CD4-positive, CD25-positive, alpha-beta regulatory T cell (primary cell): ENCODE data around the gene UBE2A. TPM values are rescaled to one million over a fixed set of nuclear protein-coding genes. Genes with fewer than 3 reads are reported as not detected.
A peak's percentile ranks its signal among the peaks of the same experiment; 100 is the strongest.

Experiments used
- ATAC-seq, 2 donors: fragments of 150-1000 bp; cut with Tn5 transposase; one replicate each; pipeline ENCODE4 v1.10.0; 2021; ENCODE audit warnings: low read depth in 2 of 2, moderate number of reproducible peaks in 2 of 2, moderate library complexity in 1 of 2
- DNase-seq, 3 donors: peaks; one replicate each; pipeline versions ENCODE4 v3.0.0 to v3.0.0-alpha.2; 2012 to 2022; ENCODE audit warnings: mixed read lengths in 1 of 3
- H3K27ac ChIP-seq: one replicate; pipeline ENCODE4 v1.7.0; 2013; ENCODE audit warnings: mild to moderate bottlenecking, low read length; ENCODE audit not compliant: insufficient read depth, poor library complexity, severe bottlenecking
- H3K27me3 ChIP-seq: one replicate; pipeline ENCODE4 v1.7.0; 2013; ENCODE audit warnings: low read length; ENCODE audit not compliant: control insufficient read depth, insufficient read depth
- H3K36me3 ChIP-seq: one replicate; pipeline ENCODE4 v1.7.0; 2013; ENCODE audit warnings: mild to moderate bottlenecking, low read length, moderate library complexity; ENCODE audit not compliant: control insufficient read depth, insufficient read depth
- H3K4me1 ChIP-seq: 2 replicates; pipeline ENCODE4 v1.7.0; 2013; ENCODE audit warnings: mild to moderate bottlenecking, low read length; ENCODE audit not compliant: insufficient read depth, control insufficient read depth, poor library complexity, severe bottlenecking
- H3K4me3 ChIP-seq: one replicate; pipeline ENCODE4 v1.7.0; 2013; ENCODE audit warnings: low read depth, mild to moderate bottlenecking, low read length, moderate library complexity
- H3K9me3 ChIP-seq, 2 experiments: 1 replicate in 1 of 2; 2 replicates in 1 of 2; pipeline ENCODE4 v1.7.0; 2013; ENCODE audit warnings: low read length in 2 of 2, mild to moderate bottlenecking in 1 of 2, moderate library complexity in 1 of 2; ENCODE audit not compliant: control insufficient read depth in 2 of 2
- H3K27ac Mint-ChIP-seq, 3 donors: one replicate each; pipeline ENCODE4 v1.8.0; 2020 to 2022; ENCODE audit warnings: mild to moderate bottlenecking in 3 of 3, mixed read lengths in 3 of 3, moderate library complexity in 2 of 3
- H3K27me3 Mint-ChIP-seq: one replicate; pipeline ENCODE4 v1.8.0; 2022; ENCODE audit warnings: mild to moderate bottlenecking, mixed read lengths
- H3K36me3 Mint-ChIP-seq: one replicate; pipeline ENCODE4 v1.8.0; 2020; ENCODE audit warnings: mixed read lengths
- H3K4me1 Mint-ChIP-seq, 4 donors: one replicate each; pipeline ENCODE4 v1.8.0; 2020 to 2022; ENCODE audit warnings: mixed read lengths in 4 of 4, mild to moderate bottlenecking in 1 of 4
- H3K4me3 Mint-ChIP-seq, 4 donors: one replicate each; pipeline ENCODE4 v1.8.0; 2020 to 2022; ENCODE audit warnings: mild to moderate bottlenecking in 4 of 4, mixed read lengths in 4 of 4, moderate library complexity in 3 of 4
- H3K9me3 Mint-ChIP-seq, 7 donors: one replicate each; pipeline ENCODE4 v1.8.0; 2020 to 2022; ENCODE audit warnings: mixed read lengths in 7 of 7, mild to moderate bottlenecking in 3 of 7, moderate library complexity in 2 of 7
- polyA plus RNA-seq, 4 donors: library from polyadenylated mRNA; unstranded; fragments of 300-500 nt; fragmentation: Illumina TruSeq; gene quantifications; one replicate each; pipeline ENCODE4 v1.2.3, GENCODE V29; 2021
- total RNA-seq: library from RNA; stranded (reverse); gene quantifications from one replicate; pipeline ENCODE4 v1.2.3, GENCODE V29; 2022

UBE2A gene
- total RNA-seq (80.1 TPM), polyA plus RNA-seq (10 to 100 TPM; 44.6 to 62.9 (median 55.8) TPM)

- DNase-seq (peak; percentile 82 to 94 (median 89)), ATAC-seq (peak; percentile 94 to 97)
- Histone ChIP-seq H3K36me3 (no peaks in the 10 kb centered on the region), H3K9me3 (no peaks in the 10 kb centered on the region), H3K27me3 (no peaks in the 10 kb centered on the region), H3K4me1 (peaks cover 19% of the 10 kb centered on the region), H3K4me3 (peak within 1 kb of the TSS; percentile 75), H3K27ac (peak within 1 kb of the TSS; percentile 81)
- Mint-ChIP-seq H3K4me1 (peaks cover 5 to 28% (median 6%) of the 10 kb centered on the region in 4 donors), H3K27ac (peak within 1 kb of the TSS; percentile 87 to 96 (median 96)), H3K4me3 (peak within 1 kb of the TSS; percentile 88 to 95 (median 92)), H3K36me3 (no peaks in the 10 kb centered on the region), H3K9me3 (no peaks in the 10 kb centered on the region), H3K27me3 (no peaks in the 10 kb centered on the region)
Measured at GRCh38 chrX:119574394-119575266, at the start of gene UBE2A. Gene UBE2A, plus strand, starts transcription at chrX:119574563. Its CDS starts 149 bp downstream, at chrX:119574712.

GRCh38 chrX:119529345-119530276 lies 44.8 kb upstream of the UBE2A start:
- ATAC-seq (no peak), DNase-seq (no peak)
- H3K27me3 Mint-ChIP-seq, result no peaks in the 10 kb centered on the region
- no peaks in the 10 kb centered on the region for H3K27me3 ChIP-seq
- no peak overlapping the region for H3K27ac Mint-ChIP-seq
- H3K9me3 ChIP-seq, result no peaks in the 10 kb centered on the region
- H3K9me3 Mint-ChIP-seq, result no peaks in the 10 kb centered on the region
- no peak overlapping the region for H3K4me3 ChIP-seq
- no peak overlapping the region for H3K4me3 Mint-ChIP-seq
- no peaks in the 10 kb centered on the region for H3K4me1 Mint-ChIP-seq
- H3K36me3 ChIP-seq, result no peaks in the 10 kb centered on the region
- peaks cover 11% of the 10 kb centered on the region for H3K36me3 Mint-ChIP-seq
- no peaks in the 10 kb centered on the region for H3K4me1 ChIP-seq
- no peak overlapping the region for H3K27ac ChIP-seq

DNA sequence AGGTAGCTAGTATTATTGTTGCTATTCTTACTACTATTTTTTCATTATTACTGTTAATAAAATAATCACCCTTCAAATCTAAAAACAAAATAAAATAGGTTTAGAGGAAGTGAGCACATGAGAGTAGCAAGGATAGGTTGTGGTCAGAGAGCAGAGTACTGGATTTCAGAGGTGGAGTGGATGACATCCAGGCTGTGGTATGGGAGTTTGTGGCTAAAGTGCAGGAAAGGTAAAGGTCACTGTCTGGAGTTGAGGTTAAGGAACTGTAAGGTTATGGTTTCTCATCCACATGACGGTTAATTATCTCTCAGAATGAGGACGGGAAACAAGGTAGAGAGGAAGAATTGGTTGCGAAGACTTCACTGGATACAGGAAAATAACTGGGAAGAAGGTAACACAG lies 36.9 kb upstream of the UBE2A start:
- no peaks in the 10 kb centered on the region for H3K9me3 Mint-ChIP-seq
- H3K27me3 Mint-ChIP-seq, result no peaks in the 10 kb centered on the region
- Histone ChIP-seq H3K36me3 (peaks cover 11% of the 10 kb centered on the region), H3K4me3 (no peak overlapping the region), H3K4me1 (no peaks in the 10 kb centered on the region), H3K9me3 (no peaks in the 10 kb centered on the region), H3K27me3 (no peaks in the 10 kb centered on the region), H3K27ac (no peak overlapping the region)
- H3K36me3 Mint-ChIP-seq, result peaks cover 19% of the 10 kb centered on the region
- ATAC-seq, result no peak
- no peak for DNase-seq
- no peak overlapping the region for H3K4me3 Mint-ChIP-seq
- peak overlapping the region in 2 of 3 donors; percentile 36 to 38 for H3K27ac Mint-ChIP-seq
- H3K4me1 Mint-ChIP-seq, result no peaks in the 10 kb centered on the region

DNA sequence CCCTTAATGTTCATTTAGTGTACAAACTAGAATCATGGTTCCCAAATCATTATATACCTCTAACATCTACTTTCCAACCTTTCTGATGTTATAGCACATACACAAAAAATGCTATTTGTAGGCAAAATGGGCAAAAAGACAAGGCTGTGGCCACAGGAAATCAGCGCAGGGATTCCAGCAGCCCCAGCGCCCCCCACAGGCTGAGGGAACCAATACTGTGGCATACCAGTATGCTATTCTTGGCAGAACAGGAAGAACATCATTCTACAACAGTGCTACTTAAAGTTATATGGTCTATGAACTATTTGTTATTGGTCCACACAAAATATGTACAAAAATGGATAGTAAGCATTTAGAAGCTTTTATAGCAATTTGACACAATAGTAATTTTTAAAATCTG lies 34.5 kb upstream of the UBE2A start:
- peak overlapping the region in 1 of 3 donors; percentile 14 for H3K27ac Mint-ChIP-seq
- Histone ChIP-seq H3K4me1 (no peaks in the 10 kb centered on the region), H3K4me3 (no peak overlapping the region), H3K9me3 (no peaks in the 10 kb centered on the region), H3K27me3 (no peaks in the 10 kb centered on the region), H3K36me3 (peaks cover 11% of the 10 kb centered on the region), H3K27ac (no peak overlapping the region)
- peaks cover 13% of the 10 kb centered on the region for H3K36me3 Mint-ChIP-seq
- ATAC-seq, result no peak
- H3K27me3 Mint-ChIP-seq, result no peaks in the 10 kb centered on the region
- DNase-seq, result no peak
- H3K4me1 Mint-ChIP-seq, result no peaks in the 10 kb centered on the region
- no peaks in the 10 kb centered on the region for H3K9me3 Mint-ChIP-seq
- H3K4me3 Mint-ChIP-seq, result no peak overlapping the region

GRCh38 chrX:119541188-119541587 lies 33.2 kb upstream of the UBE2A start:
- Mint-ChIP-seq H3K27ac (no peak overlapping the region), H3K4me1 (no peaks in the 10 kb centered on the region), H3K4me3 (no peak overlapping the region), H3K36me3 (peaks cover 13% of the 10 kb centered on the region), H3K27me3 (no peaks in the 10 kb centered on the region), H3K9me3 (no peaks in the 10 kb centered on the region)
- ATAC-seq (no peak), DNase-seq (no peak)
- H3K4me1 ChIP-seq, result no peaks in the 10 kb centered on the region
- H3K9me3 ChIP-seq, result no peaks in the 10 kb centered on the region
- no peak overlapping the region for H3K27ac ChIP-seq
- H3K36me3 ChIP-seq, result peaks cover 11% of the 10 kb centered on the region
- H3K4me3 ChIP-seq, result no peak overlapping the region
- H3K27me3 ChIP-seq, result no peaks in the 10 kb centered on the region

DNA sequence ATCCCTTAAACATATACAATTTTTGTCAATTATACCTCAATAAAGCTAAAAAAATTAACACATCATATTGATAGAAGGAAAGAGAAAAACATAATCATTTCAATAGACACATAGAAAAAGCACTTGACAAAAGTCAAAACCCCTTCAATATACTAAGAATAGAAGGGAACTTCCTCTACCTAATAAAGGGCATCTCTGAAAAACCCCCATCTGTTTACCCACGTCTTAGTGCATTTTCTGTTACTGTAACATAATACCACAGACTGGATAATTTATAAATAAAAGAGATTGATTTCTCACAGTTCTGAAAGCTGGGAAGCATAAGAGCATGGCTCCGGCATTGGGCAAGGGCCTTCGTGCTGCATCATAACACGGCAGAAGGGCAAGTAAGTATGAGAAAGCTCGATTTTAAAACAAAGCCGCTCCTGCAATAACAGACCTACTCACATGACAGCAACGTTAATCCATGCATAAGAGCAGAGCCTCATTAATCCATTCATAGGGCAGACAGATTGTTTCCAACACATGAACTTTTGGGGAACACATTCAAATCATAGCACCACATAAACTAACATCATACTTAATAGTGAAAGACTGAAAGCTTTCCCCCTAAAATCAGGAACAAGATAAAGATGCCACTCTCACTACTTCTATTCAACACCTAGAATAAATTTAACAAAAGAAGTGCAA lies 24.9 kb upstream of the UBE2A start:
- Histone ChIP-seq H3K9me3 (no peaks in the 10 kb centered on the region), H3K4me3 (no peak overlapping the region), H3K27ac (no peak overlapping the region), H3K27me3 (no peaks in the 10 kb centered on the region), H3K36me3 (no peaks in the 10 kb centered on the region), H3K4me1 (no peaks in the 10 kb centered on the region)
- no peak for ATAC-seq
- H3K27me3 Mint-ChIP-seq, result no peaks in the 10 kb centered on the region
- DNase-seq, result no peak
- peaks cover 4 to 19% (median 11%) of the 10 kb centered on the region in 4 donors for H3K4me1 Mint-ChIP-seq
- H3K4me3 Mint-ChIP-seq, result no peak overlapping the region
- H3K9me3 Mint-ChIP-seq, result peaks cover 0 to 2% (median 0%) of the 10 kb centered on the region in 7 donors
- H3K36me3 Mint-ChIP-seq, result no peaks in the 10 kb centered on the region
- no peak overlapping the region for H3K27ac Mint-ChIP-seq

DNA sequence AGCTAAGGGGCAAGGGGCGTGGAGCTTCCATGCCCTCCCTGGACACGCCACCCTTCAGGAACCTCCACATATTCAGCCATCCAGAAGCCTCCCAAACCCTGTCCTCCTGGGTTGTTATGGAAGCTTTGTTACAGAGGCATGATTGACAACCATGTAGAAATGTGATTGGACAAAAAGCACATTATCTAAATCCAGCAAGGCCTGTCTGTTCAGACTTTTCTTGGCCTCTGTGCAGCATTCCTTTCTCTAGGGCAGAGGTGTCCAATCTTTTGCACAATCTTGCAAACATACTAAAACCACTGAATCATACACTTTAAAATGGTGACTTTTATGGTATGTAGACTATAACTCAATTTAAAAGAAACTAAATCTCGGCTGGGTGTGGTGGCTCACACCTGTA lies 21.9 kb upstream of the UBE2A start:
- peaks cover 11% of the 10 kb centered on the region for H3K36me3 Mint-ChIP-seq
- no peak overlapping the region for H3K27ac ChIP-seq
- DNase-seq (no peak), ATAC-seq (no peak)
- H3K27me3 ChIP-seq, result no peaks in the 10 kb centered on the region
- no peak overlapping the region for H3K4me3 Mint-ChIP-seq
- peaks cover 2% of the 10 kb centered on the region for H3K36me3 ChIP-seq
- H3K4me1 Mint-ChIP-seq, result peaks cover 8 to 21% (median 15%) of the 10 kb centered on the region in 4 donors
- H3K27me3 Mint-ChIP-seq, result no peaks in the 10 kb centered on the region
- peaks cover 0 to 3% (median 0%) of the 10 kb centered on the region in 7 donors for H3K9me3 Mint-ChIP-seq
- no peaks in the 10 kb centered on the region for H3K9me3 ChIP-seq
- no peak overlapping the region for H3K27ac Mint-ChIP-seq
- no peak overlapping the region for H3K4me3 ChIP-seq
- no peaks in the 10 kb centered on the region for H3K4me1 ChIP-seq
